ENCODE results near the gene CFAP46. TPM values are rescaled to one million over a fixed set of nuclear protein-coding genes. Genes with fewer than 3 reads are reported as not detected.

The CFAP46 gene
- polyA plus RNA-seq, 3 donors, result 0.07 TPM; not detected in 2

DNA sequence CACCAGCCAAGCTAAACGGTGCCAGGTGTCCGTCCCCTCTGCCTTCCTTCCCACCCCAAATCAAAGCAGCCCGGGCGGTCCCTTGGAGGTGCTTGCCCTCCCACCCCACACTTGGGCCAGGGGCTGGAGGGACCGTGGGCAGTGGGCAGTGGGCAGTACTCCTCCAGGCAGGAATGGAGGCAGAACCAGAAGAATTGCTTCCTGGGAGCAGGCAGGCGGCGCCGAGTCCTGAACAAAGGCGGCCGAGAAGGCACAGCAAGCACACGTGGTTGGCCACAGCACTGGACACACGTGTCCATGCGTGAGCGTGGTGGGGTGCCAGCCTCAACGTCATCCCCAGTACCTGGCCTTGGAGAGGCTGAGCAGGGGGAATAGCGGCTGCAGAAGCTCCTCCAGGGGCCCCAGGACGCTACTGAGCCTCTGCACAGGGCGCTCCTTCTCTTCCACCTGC lies 108.0 kb downstream of the CFAP46 start:
- Mint-ChIP-seq H3K4me3 (no peak overlapping the region), H3K4me1 (no peaks in the 10 kb centered on the region), H3K27ac (no peak overlapping the region), H3K27me3 (ENCODE audit: low read depth in 3 of 3) (peaks cover 6 to 12% (median 9%) of the 10 kb centered on the region in 3 donors), H3K9me3 (peaks cover 0 to 3% (median 0%) of the 10 kb centered on the region in 7 donors), H3K36me3 (no peaks in the 10 kb centered on the region)
- WGBS (ENCODE audit: insufficient coverage), result 93% methylated on average over 18 of the region's 18 CpGs
- peaks cover 0 to 5% of the 10 kb centered on the region in 2 donors for H3K9me3 ChIP-seq (replicated peaks in 1 of 2; ENCODE audit: control insufficient read depth in 1 of 2, insufficient read depth in 1 of 2, low read length in 2 of 2)
- no peaks in the 10 kb centered on the region for H3K36me3 ChIP-seq (replicated peaks in 1 of 2; ENCODE audit: control insufficient read depth in 1 of 2, insufficient read depth in 2 of 2, low read length in 2 of 2)
- H3K4me1 ChIP-seq (ENCODE audit: control insufficient read depth in 1 of 2, insufficient read depth in 2 of 2, low read length in 2 of 2), result no peaks in the 10 kb centered on the region
- intact Hi-C loops (cut with micrococcal nuclease), result no loop called here
- no peaks in the 10 kb centered on the region for H3K79me2 ChIP-seq (ENCODE audit: insufficient read depth, low read length)
- TF ChIP-seq, protein P1, sequence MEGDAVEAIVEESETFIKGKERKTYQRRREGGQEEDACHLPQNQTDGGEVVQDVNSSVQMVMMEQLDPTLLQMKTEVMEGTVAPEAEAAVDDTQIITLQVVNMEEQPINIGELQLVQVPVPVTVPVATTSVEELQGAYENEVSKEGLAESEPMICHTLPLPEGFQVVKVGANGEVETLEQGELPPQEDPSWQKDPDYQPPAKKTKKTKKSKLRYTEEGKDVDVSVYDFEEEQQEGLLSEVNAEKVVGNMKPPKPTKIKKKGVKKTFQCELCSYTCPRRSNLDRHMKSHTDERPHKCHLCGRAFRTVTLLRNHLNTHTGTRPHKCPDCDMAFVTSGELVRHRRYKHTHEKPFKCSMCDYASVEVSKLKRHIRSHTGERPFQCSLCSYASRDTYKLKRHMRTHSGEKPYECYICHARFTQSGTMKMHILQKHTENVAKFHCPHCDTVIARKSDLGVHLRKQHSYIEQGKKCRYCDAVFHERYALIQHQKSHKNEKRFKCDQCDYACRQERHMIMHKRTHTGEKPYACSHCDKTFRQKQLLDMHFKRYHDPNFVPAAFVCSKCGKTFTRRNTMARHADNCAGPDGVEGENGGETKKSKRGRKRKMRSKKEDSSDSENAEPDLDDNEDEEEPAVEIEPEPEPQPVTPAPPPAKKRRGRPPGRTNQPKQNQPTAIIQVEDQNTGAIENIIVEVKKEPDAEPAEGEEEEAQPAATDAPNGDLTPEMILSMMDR (IDR thresholded peaks at IDR 0.05), result no peak
- no peak overlapping the region for H2AFZ ChIP-seq (ENCODE audit: insufficient read depth, low read depth, low read length, poor library complexity, severe bottlenecking)
- no peak overlapping the region for H3K27ac ChIP-seq (ENCODE audit: low read depth in 1 of 2, low read length in 2 of 2)
- no peak overlapping the region for H3K4me3 ChIP-seq (replicated peaks in 1 of 3; ENCODE audit: low read depth in 2 of 3, low read length in 3 of 3)
- H3K27me3 ChIP-seq (ENCODE audit: control insufficient read depth in 2 of 2, insufficient read depth in 2 of 2, low read length in 2 of 2), result no peaks in the 10 kb centered on the region
- no peak for DNase-seq
- no peak overlapping the region for H3K9ac ChIP-seq (ENCODE audit: insufficient read depth, low read length, poor library complexity, severe bottlenecking)
- no peak overlapping the region for H3K4me2 ChIP-seq (replicated peaks; ENCODE audit: extremely low read depth, low read length, poor library complexity, severe bottlenecking)
- H4K20me1 ChIP-seq (ENCODE audit: insufficient read depth, low read length), result no peaks in the 10 kb centered on the region

DNA sequence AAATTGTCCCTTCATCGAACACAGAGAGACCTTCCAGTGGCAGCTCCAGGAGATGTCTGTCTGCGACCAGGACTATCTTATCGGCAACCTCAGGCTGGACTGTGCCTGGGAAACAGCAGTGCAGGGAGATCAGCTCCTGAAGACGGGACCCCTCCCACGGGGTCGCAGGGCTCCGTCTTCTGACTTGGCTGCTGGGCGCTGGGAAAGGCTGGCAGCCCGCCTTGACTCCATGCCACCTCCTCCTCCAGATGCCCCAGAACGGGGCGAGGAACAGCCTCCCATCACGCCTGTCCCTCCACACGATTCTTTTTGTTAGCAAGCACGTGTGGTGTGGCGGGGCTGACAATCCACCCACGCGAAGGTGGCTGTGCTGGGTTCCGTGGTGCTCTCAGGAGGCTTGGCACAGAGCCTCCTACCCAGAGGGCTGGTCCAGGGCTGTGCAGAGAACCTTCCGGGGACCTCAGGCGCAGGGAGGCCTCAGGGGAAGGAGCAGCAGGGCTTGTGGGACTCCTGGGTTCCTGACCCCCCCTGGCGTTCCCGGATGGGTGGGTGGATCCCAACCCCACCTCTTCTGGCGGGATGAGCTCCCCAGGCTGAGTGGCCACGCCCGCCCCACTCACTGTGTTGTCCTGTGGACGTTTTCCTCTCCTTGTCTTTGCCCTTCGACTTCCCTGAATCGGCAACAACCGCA lies 108.8 kb downstream of the CFAP46 start:
- no peak overlapping the region for H3K27ac Mint-ChIP-seq
- H3K9me3 Mint-ChIP-seq, result peaks cover 0 to 3% (median 0%) of the 10 kb centered on the region in 7 donors
- H3K36me3 Mint-ChIP-seq, result no peaks in the 10 kb centered on the region
- TF ChIP-seq, protein P1 (IDR thresholded peaks at IDR 0.05), result no peak
- no peak for DNase-seq
- Histone ChIP-seq H3K27ac (ENCODE audit: low read depth in 1 of 2, low read length in 2 of 2) (no peak overlapping the region), H3K27me3 (ENCODE audit: control insufficient read depth in 2 of 2, insufficient read depth in 2 of 2, low read length in 2 of 2) (no peaks in the 10 kb centered on the region), H3K9me3 (replicated peaks in 1 of 2; ENCODE audit: control insufficient read depth in 1 of 2, insufficient read depth in 1 of 2, low read length in 2 of 2) (peaks cover 0 to 5% of the 10 kb centered on the region in 2 donors), H3K9ac (ENCODE audit: insufficient read depth, low read length, poor library complexity, severe bottlenecking) (no peak overlapping the region), H3K79me2 (ENCODE audit: insufficient read depth, low read length) (no peaks in the 10 kb centered on the region), H3K36me3 (replicated peaks in 1 of 2; ENCODE audit: control insufficient read depth in 1 of 2, insufficient read depth in 2 of 2, low read length in 2 of 2) (no peaks in the 10 kb centered on the region), H2AFZ (ENCODE audit: insufficient read depth, low read depth, low read length, poor library complexity, severe bottlenecking) (no peak overlapping the region), H3K4me2 (replicated peaks; ENCODE audit: extremely low read depth, low read length, poor library complexity, severe bottlenecking) (no peak overlapping the region), H3K4me1 (ENCODE audit: control insufficient read depth in 1 of 2, insufficient read depth in 2 of 2, low read length in 2 of 2) (no peaks in the 10 kb centered on the region), H3K4me3 (replicated peaks in 1 of 3; ENCODE audit: low read depth in 2 of 3, low read length in 3 of 3) (no peak overlapping the region), H4K20me1 (ENCODE audit: insufficient read depth, low read length) (no peaks in the 10 kb centered on the region)
- H3K27me3 Mint-ChIP-seq (ENCODE audit: low read depth in 3 of 3), result peaks cover 4 to 12% (median 9%) of the 10 kb centered on the region in 3 donors
- H3K4me1 Mint-ChIP-seq, result no peaks in the 10 kb centered on the region
- intact Hi-C loops (cut with micrococcal nuclease), result no loop called here
- 85% methylated on average over 24 of the region's 29 CpGs for WGBS (ENCODE audit: insufficient coverage)
- H3K4me3 Mint-ChIP-seq, result no peak overlapping the region

All from CD14-positive monocyte (primary cell).